HL-60 (cell line): Measurements from ENCODE around the gene ROR1.
"Not testable (repeated sequence)": the region's sequence is repeated elsewhere in the genome, so short reads cannot be mapped to it uniquely, and the experiment has no call there.

Source experiments
- DNase-seq, 2 experiments: peaks; one replicate each; pipeline ENCODE4 v3.0.0-alpha.2; 2010 to 2020; ENCODE audit warnings: low read depth in 1 of 2, low spot score in 1 of 2
- H3K27ac ChIP-seq: fragments of 250-450 bp; sonication (Bioruptor Pico); replicated peaks from 2 replicates; pipeline ENCODE4 v1.5.1; 2020; ENCODE audit warnings: mild to moderate bottlenecking, moderate library complexity
- H3K27me3 ChIP-seq: fragments of 250-450 bp; sonication (Bioruptor Pico); 2 replicates; pipeline ENCODE4 v1.5.1; 2021; ENCODE audit warnings: mild to moderate bottlenecking, moderate library complexity; ENCODE audit not compliant: insufficient read depth, poor library complexity, severe bottlenecking
- H3K4me3 ChIP-seq: replicated peaks from 2 replicates; pipeline ENCODE4 v1.5.1; 2011; ENCODE audit warnings: mild to moderate bottlenecking, control low read depth, low read length; ENCODE audit not compliant: insufficient read depth
- CTCF ChIP-seq: IDR thresholded peaks from one replicate; pipeline ENCODE4 v1.5.1; 2011; ENCODE audit warnings: low read length, control low read depth, inconsistent platforms; ENCODE audit not compliant: insufficient read depth
- GABPA ChIP-seq: IDR thresholded peaks from 2 replicates; pipeline ENCODE4 v1.6.1; 2012; ENCODE audit warnings: low read depth
- POLR2AphosphoS5 ChIP-seq: IDR thresholded peaks from 2 replicates; pipeline ENCODE4 v1.6.1; 2012; ENCODE audit warnings: low read depth
- REST ChIP-seq: IDR thresholded peaks from 2 replicates; pipeline ENCODE4 v1.6.1; 2012; ENCODE audit warnings: low read depth; ENCODE audit not compliant: insufficient replicate concordance
- SPI1 ChIP-seq: IDR thresholded peaks from 2 replicates; pipeline ENCODE4 v1.6.1; 2012; ENCODE audit warnings: low read depth, mild to moderate bottlenecking, borderline replicate concordance

The ROR1 gene

GRCh38 chr1:64220241-64220640 lies 446.4 kb downstream of the ROR1 start:
- peaks cover 4% of the 10 kb centered on the region for H3K27me3 ChIP-seq
- TF ChIP-seq SPI1 (no peak), POLR2AphosphoS5 (no peak), GABPA (no peak), REST (no peak), CTCF (no peak)
- no peak for DNase-seq
- H3K27ac ChIP-seq, result no peak overlapping the region
- H3K4me3 ChIP-seq, result no peak overlapping the region

- Histone ChIP-seq H3K27me3 (peaks cover under 1% of the 10 kb centered on the region), H3K27ac (no peak overlapping the region), H3K4me3 (no peak overlapping the region)
- no peak for DNase-seq
- TF ChIP-seq REST (no peak), SPI1 (no peak), GABPA (no peak), POLR2AphosphoS5 (no peak), CTCF (no peak)
Observed at GRCh38 chr1:64223329-64224151, 449.7 kb downstream of the ROR1 start.

- not testable (repeated sequence) for H3K4me3 ChIP-seq, H3K27me3 ChIP-seq, DNase-seq, H3K27ac ChIP-seq
Observed at GRCh38 chr1:64224236-64224635, 450.4 kb downstream of the ROR1 start.

- no peak overlapping the region for H3K4me3 ChIP-seq
- no peak for DNase-seq
- TF ChIP-seq REST, result no peak
- TF ChIP-seq SPI1, result no peak
- no peak for TF ChIP-seq GABPA
- no peak for TF ChIP-seq POLR2AphosphoS5
- TF ChIP-seq CTCF, result no peak
- no peak overlapping the region for H3K27ac ChIP-seq
- no peaks in the 10 kb centered on the region for H3K27me3 ChIP-seq
Observed at GRCh38 chr1:64228167-64228957, 454.5 kb downstream of the ROR1 start.
